Measurements from ENCODE around the gene RAPGEF4. TPM values are rescaled to one million over a fixed set of nuclear protein-coding genes. Genes with fewer than 3 reads are reported as not detected.

The RAPGEF4 gene
- total and polyA plus RNA-seq, 2 of the 8 experiments (the other 6 are each of a cell fraction or from before 2014, with no cell fraction given) = 1.2 to 2.6 TPM

DNA sequence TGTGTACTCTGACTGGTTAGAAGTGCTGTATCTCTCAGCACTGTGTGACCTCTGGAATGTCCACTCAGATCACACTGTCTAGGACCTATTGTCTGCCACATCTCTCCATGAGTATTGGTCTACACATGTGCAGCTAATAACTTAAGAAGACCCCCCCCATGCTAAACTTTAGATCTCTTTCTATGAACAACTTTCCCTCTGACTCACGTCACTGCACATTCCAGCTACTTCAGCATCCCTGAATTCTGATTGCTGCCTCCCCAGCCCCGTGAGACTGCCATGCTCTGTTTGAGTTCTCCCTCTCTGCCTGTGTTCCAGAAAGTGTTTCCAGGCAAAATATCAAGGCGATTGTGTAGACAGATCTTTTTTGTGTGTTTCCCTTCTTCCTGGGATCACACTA lies 41.8 kb downstream of the RAPGEF4 start (continued):
- TF ChIP-seq, protein P1, sequence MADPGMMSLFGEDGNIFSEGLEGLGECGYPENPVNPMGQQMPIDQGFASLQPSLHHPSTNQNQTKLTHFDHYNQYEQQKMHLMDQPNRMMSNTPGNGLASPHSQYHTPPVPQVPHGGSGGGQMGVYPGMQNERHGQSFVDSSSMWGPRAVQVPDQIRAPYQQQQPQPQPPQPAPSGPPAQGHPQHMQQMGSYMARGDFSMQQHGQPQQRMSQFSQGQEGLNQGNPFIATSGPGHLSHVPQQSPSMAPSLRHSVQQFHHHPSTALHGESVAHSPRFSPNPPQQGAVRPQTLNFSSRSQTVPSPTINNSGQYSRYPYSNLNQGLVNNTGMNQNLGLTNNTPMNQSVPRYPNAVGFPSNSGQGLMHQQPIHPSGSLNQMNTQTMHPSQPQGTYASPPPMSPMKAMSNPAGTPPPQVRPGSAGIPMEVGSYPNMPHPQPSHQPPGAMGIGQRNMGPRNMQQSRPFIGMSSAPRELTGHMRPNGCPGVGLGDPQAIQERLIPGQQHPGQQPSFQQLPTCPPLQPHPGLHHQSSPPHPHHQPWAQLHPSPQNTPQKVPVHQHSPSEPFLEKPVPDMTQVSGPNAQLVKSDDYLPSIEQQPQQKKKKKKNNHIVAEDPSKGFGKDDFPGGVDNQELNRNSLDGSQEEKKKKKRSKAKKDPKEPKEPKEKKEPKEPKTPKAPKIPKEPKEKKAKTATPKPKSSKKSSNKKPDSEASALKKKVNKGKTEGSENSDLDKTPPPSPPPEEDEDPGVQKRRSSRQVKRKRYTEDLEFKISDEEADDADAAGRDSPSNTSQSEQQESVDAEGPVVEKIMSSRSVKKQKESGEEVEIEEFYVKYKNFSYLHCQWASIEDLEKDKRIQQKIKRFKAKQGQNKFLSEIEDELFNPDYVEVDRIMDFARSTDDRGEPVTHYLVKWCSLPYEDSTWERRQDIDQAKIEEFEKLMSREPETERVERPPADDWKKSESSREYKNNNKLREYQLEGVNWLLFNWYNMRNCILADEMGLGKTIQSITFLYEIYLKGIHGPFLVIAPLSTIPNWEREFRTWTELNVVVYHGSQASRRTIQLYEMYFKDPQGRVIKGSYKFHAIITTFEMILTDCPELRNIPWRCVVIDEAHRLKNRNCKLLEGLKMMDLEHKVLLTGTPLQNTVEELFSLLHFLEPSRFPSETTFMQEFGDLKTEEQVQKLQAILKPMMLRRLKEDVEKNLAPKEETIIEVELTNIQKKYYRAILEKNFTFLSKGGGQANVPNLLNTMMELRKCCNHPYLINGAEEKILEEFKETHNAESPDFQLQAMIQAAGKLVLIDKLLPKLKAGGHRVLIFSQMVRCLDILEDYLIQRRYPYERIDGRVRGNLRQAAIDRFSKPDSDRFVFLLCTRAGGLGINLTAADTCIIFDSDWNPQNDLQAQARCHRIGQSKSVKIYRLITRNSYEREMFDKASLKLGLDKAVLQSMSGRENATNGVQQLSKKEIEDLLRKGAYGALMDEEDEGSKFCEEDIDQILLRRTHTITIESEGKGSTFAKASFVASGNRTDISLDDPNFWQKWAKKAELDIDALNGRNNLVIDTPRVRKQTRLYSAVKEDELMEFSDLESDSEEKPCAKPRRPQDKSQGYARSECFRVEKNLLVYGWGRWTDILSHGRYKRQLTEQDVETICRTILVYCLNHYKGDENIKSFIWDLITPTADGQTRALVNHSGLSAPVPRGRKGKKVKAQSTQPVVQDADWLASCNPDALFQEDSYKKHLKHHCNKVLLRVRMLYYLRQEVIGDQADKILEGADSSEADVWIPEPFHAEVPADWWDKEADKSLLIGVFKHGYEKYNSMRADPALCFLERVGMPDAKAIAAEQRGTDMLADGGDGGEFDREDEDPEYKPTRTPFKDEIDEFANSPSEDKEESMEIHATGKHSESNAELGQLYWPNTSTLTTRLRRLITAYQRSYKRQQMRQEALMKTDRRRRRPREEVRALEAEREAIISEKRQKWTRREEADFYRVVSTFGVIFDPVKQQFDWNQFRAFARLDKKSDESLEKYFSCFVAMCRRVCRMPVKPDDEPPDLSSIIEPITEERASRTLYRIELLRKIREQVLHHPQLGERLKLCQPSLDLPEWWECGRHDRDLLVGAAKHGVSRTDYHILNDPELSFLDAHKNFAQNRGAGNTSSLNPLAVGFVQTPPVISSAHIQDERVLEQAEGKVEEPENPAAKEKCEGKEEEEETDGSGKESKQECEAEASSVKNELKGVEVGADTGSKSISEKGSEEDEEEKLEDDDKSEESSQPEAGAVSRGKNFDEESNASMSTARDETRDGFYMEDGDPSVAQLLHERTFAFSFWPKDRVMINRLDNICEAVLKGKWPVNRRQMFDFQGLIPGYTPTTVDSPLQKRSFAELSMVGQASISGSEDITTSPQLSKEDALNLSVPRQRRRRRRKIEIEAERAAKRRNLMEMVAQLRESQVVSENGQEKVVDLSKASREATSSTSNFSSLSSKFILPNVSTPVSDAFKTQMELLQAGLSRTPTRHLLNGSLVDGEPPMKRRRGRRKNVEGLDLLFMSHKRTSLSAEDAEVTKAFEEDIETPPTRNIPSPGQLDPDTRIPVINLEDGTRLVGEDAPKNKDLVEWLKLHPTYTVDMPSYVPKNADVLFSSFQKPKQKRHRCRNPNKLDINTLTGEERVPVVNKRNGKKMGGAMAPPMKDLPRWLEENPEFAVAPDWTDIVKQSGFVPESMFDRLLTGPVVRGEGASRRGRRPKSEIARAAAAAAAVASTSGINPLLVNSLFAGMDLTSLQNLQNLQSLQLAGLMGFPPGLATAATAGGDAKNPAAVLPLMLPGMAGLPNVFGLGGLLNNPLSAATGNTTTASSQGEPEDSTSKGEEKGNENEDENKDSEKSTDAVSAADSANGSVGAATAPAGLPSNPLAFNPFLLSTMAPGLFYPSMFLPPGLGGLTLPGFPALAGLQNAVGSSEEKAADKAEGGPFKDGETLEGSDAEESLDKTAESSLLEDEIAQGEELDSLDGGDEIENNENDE (IDR thresholded peaks at IDR 0.05; ENCODE audit: insufficient replicate concordance, low read length) = no peak
- TF ChIP-seq EP300 (IDR thresholded peaks at IDR 0.05; ENCODE audit: borderline replicate concordance in 1 of 2, low read depth in 2 of 2, low read length in 2 of 2) (no peak), POLR2A (IDR thresholded peaks at IDR 0.05; ENCODE audit: control extremely low read depth in 1 of 2, low read depth in 2 of 2, low read length in 2 of 2) (no peak), CTBP2 (IDR thresholded peaks at IDR 0.05; ENCODE audit: borderline replicate concordance, insufficient read depth, insufficient read length, low read length) (no peak), KDM1A (IDR thresholded peaks at IDR 0.05; ENCODE audit: borderline replicate concordance, low read length) (no peak), BRCA1 (IDR thresholded peaks at IDR 0.05; ENCODE audit: low read depth, low read length) (no peak), HDAC2 (IDR thresholded peaks at IDR 0.05; ENCODE audit: borderline replicate concordance in 1 of 2, low read depth in 2 of 2, low read length in 2 of 2) (no peak), SUZ12 (IDR thresholded peaks at IDR 0.05; ENCODE audit: low read length) (no peak), NRF1 (IDR thresholded peaks at IDR 0.05; ENCODE audit: low read depth, low read length) (no peak), JUND (IDR thresholded peaks at IDR 0.05; ENCODE audit: low read length) (no peak)

All from H1 (cell line).